DMS 273 treated with DMSO at 0.1 percent for 48 hours (cell line): ENCODE data around the gene AGTR1.

Experiments
- DNase-seq: peaks from one replicate; lab custom pipeline; 2025; lab: John Stamatoyannopoulos, UW

AGTR1 gene

DNA sequence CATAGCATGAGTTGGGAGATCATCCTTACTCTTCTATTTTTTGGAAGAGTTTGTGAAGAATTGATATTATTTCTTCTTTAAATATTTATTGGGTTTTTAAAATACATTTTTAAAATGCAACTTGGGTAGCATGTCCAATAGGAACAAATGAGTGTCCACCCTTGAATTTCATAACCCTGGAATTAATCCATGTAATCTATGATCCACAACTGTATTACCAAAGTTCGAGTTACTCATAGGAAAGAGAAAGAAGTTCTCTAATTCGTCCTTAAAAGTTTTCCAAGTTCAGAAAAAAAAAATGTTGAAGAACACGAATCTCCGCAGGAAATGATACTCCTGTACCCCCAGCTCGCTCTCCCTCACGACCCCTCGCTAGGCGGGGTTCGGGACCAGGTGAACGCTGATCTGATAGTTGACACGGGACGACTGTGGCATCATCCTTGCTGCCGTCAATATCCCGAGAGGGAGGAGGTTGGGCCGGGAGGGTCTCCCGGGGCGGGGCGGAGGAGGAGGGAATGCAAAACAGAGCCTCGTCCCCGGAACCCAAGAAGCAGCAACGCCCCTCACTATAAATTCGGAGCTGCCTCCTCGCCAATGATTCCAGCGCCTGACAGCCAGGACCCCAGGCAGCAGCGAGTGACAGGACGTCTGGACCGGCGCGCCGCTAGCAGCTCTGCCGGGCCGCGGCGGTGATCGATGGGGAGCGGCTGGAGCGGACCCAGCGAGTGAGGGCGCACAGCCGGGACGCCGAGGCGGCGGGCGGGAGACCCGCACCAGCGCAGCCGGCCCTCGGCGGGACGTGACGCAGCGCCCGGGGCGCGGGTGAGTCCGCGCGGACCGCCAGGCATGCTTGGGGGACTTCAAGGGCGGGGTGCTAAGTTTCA lies at the start of gene AGTR1:
Gene AGTR1, plus strand, starts transcription at position 598 of the 884 bp plus-strand sequence. CDS start 43,133 bp downstream, outside the sequence.
- no peak for DNase-seq

DNA sequence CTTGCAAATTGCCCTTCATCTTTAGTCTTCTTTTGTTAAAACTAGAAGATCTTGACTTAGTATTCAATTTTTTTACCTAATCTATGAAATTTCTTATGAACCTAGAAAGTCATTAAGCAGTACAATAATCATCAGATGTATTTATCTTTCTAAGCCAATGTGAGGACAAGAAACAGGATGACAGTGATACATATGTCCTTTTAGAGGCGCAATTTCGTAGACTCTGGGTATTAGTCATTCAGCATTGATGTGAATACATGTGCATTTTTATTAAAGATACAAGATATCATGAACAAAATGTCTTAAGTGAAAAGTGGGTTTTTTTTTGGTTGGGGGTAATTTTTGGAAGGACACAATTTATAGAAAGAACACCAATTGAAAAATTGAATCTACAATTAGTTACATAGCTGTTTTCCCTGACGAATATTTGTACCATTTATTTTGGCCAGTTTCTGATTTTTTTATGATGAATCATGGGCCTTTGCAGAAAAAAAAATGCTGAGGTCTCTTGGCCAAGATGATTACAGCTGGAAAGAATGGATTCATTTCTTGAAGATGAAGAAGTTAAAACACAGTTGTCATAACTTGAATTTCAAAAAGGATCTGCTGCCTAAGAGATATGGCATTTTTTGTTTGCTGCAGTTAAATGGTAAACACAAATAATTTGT lies 48.9 kb upstream of the AGTR1 start:
- no peak for DNase-seq

DNA sequence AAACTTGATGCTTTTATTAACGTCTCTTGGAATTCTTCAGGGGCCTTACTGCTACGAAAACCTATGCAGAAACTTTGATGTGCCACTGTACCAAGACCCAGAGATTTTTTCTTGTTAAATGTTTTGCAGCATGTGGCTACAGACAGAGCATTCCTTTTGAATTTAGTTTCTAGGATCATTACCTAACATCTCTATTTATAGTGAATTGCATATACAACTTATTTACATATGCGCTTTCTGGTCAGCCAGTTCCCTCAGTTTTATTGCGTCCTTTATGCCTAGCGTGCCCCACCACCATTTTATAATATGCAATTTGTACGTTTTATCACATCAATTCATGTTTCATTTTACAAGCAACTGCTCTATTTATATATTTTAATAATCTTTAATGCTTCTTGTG lies 46.2 kb upstream of the AGTR1 start:
- DNase-seq, result no peak

DNA sequence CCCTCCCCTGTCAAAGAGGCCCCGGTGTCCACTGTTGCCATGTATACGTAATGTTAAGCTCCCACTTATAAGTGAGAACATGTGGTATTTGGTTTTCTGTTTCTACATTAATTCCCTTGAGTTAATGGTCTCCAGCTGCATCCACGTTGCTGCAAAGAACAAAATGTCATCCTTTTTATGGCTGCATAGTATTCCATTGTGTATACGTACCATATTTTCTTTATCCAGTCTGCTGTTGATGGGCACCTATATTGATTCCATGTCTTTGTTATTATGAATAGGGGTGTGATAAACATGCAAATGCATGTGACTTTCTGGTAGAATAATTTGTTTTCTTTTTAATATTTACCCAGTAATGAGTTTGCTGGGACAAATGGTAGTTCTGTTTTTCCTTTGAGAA lies 43.3 kb upstream of the AGTR1 start:
- no peak for DNase-seq

DNA sequence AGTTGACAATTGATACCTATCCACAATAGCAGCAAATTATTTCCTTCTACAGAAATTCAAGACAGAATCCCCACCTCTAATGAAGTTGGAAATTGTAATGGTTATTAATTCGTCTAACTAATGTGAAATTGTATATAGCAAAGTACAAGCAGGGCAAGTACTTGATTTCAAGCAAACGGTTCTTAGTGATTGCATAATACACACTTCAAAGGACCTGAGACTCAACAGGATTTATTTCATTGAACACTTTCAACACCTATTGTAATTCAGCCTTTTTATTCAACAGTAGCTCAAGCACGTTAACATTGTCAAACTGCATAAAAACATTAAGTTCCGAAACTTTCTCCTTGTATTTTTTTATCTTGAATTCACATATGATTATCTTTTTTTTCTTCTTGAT lies 40.2 kb upstream of the AGTR1 start:
- no peak for DNase-seq

DNA sequence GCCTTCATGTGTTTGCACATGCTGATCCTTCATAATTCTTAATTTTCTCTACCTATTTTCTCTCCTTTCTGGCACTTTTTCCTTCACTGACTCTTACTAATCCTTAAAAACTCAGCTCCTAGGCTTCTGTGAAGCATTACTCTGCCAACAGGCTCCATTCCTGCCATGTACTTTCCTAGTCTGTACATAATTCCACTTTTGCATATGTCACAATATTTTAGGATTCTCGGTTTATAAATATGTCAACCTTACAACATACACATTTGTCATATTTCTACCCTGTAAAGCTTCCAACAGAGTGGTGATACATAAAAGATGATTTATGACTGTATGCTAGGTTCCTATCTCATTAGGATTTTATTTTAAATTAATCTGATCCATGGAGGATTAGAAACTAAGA lies 38.2 kb upstream of the AGTR1 start:
- no peak for DNase-seq

DNA sequence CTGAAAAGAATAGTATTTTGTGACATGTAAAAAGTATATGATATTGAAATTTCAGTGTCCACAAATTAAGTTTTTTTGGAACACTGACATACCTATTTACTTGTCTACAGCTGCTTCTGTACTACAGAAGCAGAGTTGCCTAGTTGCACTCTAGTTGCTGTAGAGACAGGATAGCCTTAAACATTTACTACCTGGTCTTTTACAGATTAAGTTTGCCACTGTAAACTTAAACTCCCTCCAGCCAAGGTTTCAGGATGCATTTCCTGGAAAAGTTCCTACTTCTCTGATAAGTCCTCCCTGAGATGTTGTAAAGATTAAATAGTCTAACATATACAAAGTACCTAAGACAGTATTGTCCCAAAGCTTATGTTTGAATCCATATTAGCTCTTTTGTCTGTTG lies 17.4 kb upstream of the AGTR1 start:
- no peak for DNase-seq

DNA sequence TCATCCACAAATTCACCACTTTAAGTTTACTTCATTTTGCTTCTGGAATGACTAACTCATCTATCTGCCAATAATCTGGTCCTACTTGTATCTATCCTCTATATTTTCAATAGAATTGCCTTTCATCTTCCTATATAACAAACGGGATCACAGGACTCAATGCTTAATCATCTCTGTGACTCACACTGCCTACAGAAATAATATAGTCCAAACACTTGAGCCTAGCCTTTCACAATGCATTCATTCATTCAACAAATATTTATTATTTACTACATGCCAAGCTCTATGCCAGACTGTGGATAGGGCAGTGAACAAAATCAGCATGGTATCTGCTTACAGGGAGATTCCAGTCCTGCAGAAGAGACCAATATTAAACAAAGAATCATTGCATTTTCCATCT lies 16.6 kb upstream of the AGTR1 start:
- no peak for DNase-seq

DNA sequence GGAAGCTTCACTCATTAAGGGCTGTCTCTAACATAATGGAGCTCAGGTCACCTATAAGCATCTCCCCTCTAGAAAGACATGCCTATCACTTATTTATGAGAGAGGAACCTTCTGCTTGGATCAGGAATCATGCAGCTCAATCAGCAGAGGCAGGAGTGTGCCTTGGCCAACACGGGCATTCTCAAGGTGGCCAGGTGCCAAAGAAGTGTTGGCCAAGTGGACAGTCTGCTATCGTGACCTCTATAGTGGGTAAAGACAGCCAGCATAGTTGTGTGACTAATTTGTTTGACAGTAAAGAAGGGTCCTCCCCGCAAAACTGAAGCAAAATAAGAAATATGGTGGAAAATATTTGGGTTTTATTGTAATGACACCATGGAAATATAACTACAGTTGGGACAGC lies 14.7 kb upstream of the AGTR1 start:
- no peak for DNase-seq

DNA sequence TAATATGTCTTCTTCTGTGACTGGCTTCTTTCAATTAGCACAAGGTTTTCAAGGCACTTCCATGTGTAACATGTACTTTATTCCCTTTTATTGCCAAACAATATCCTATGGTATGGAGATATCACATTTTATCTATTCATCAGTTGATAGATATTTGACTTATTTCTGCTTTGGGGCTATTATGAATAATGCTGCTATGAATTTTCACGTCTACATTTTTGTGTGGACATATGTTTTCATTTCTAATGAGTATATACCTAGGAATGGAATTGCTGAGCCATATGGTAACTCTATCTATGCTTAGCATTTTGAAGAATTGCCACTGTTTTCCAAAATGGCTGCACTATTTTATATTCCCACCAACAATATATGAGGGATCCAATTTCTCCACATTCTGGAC lies 3.6 kb upstream of the AGTR1 start:
- no peak for DNase-seq

DNA sequence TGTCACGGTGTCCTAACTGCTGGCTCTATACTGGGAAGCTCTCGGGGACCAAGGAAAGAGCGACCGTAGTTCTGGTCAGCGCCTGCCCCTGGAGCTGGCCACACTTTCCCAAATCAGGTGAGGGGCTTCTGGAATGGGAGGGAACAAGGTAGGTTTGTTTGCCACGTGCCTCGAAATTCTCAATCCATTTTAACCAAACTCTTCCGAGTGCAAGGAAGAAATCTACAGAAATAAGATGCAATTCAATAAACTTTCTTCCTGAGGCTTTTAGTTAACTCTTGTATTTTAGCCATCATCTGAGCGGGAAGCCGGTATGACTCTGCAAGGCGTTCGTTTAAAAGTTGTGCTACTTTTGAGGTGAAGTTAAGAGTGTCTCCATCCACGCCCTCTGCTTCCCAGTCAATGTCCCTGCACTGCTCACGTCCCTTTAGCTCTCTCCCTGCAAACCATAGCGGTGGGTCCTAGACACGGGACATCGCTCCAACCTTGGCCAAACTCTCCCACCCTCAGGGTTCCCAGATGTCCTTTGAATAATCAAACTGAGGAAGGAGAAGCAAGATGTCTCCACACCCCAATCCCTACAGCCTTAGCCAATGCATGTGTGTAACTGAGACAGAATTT lies 597 bp downstream of the AGTR1 start:
- no peak for DNase-seq

DNA sequence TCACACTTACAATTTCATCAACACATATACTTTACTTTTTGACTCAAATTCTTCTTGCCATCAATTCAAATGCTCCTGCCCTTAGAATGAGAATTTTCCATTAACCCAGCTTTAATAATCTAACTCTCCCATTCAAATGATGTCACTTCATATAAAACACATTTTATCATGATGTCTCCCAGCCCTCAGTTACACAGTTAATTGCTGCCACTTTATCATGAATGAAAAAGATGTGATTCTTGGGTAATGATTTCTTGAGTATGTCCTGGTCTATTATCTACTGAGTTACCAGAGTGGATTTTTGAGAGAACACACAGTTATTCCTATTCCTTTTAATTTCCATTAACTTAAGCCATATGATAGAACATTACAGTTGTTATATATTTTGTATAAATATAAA lies 7.6 kb downstream of the AGTR1 start:
- no peak for DNase-seq

DNA sequence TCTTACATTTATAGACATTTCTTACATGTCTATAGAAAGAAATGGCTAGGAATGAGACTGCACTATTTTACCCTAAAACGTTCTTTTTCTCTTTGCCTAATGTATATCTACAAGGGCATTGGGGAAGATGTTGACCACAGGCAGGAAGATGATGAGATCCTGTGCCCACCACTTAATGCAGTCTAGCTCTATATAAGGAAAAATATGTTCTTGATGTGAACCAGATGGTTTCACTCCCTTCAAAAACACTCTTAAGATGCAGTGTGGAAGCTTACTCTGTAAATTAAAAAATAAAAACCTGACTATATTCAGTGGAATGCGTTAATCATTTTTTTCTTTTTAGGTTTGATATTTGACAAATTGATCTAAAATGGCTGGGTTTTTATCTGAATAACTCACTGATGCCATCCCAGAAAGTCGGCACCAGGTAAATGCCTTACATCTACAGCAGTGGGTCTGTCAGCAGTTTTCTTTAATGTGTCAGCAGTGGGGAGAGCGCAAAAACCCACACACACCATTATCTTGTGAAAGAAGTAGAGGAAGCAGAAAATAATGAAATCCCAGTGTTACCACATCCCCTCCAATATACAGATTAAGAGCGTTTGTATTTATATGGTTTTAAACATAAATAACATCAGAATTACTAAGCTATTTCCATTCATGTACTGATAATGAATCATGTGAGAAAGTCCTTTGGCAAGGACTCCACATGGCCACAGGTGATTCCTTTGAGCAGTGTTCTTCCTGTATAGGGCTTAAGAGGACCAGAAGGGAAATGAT lies 10.1 kb downstream of the AGTR1 start:
- no peak for DNase-seq

DNA sequence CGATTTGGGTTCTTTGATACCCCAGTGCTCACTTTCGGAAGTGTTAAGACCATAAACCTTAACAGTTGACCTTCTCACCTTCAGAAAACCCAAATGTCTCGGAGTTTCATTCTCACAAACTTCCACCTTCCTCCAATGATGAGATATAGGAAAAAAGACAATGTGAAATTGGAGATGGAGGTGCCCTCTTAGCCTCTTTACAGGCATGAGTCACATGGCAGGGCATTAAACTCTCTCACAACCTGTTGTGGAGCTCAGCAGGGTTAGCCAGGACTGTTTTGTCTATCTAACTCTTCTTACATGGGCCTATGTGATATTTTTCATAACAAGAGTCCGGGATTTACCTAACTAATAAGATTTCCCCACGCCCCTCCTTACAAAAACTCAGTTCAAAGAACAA lies 10.7 kb downstream of the AGTR1 start:
- no peak for DNase-seq

DNA sequence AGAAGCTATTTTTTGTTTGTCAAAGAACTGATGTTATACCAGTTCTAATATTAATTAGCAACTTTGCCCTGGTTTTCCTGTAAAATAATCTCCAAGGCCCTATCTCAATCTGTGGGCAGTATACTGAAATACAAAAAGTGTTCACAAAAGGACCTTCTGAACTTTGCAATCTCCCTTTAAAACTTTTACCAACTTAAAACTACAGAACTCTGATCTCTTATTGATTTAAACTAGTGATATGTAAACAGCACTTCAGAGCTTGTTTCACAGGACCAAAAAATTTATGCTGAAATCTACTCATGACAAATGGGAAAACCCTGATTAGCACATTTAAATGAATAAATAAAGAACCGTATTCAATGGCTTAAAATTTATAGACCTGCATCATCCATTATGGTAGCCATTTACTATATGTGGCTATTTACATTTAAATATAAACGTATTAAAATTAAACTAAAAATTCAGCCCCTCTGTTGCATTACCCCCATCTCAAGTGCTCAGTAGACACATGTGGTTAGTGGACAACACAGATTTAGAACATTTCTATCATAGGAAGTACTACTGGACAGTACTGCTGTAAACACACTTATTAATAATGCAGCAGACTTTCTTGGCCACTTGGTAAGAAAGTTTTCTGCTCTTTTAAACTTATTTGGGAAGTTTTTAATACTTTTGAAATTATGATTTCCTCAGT lies 12.0 kb downstream of the AGTR1 start:
- DNase-seq, result no peak

DNA sequence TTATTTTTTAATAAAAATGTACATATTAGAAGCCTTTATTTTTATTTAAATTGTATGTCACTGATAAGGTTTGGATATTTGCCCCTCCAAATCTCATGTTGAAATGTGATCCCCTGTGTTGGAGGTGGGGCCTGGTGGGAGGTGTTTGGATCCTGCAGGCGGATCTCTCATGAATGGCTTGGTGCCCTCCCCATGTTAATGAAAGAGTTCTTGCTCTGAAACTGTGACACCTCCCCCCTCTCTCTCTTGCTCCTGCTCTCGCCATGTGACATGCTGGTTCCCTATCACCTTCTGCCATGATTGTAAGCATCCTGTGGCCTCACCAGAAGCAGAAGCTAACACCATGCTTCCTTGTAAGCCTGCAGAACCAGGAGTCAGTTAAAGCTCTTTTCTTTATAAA lies 13.0 kb downstream of the AGTR1 start:
- DNase-seq, result no peak

DNA sequence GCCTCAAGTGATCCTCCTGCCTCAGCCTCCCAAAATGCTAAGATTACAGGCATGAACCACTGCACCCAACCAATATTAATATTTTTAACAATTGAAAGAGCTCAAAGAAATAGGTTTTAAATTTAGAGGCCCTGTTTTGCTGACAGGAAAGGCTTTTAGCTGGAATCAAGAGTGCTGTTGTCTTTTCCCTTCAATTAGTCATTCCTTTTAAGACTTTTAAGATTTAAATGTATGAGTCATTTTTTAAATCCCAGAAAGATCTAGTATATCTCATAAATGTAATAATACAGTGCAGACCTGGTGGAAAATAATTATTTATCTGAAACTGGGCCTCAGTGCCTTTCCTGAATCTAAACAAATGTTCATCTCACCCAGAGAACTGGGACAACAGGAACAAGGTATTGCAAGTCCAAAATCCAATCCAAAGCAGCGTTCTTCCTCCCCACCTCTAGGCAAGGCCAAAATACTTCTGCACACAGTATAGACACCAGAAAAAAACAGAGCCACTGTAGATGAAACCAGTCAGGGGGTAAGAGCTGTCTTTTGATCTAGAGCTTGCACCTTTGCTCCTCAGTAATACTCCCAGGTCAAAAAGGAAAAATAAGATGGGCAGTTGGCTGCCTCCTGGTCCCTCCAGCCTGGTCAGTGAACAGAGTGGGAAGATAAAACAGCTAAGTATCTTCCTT lies 14.4 kb downstream of the AGTR1 start:
- no peak for DNase-seq

DNA sequence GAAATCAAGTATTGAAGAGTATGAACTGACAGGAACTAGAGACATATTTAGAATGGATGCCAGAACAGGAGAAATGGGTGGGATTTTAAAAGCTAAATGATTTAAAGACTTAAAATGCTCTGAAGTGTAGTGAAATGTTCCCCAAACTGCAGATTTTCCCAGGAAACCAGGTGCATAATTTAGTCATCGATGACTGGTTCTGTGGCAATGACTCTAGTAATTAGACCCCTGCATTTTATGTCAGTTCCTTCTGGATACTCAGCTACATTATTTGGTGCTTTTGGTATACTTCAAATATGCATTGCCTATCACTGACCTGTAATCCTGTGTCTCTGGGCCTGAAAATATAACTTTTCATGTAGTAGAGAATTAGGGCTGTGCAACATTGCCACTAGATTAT lies 16.8 kb downstream of the AGTR1 start:
- DNase-seq, result no peak

DNA sequence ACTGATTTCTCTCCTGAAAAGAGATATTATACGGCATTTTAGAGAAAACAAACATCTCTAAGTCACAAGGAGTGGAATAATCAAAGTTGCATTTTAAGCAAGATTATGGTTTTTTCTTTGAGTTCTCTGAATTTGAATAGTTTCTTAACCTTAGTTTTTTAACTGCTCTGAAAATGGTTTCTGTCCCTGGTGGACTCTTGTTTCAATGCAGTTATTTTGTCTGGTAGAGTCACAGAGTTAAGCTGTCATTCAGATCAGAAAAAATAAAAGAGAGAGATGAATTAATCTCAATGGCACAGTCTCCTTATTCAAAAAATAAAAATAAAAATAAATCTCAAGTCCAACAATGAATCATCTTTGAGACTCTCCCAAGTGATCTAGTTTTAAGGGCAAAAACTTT lies 19.0 kb downstream of the AGTR1 start:
- DNase-seq, result no peak

DNA sequence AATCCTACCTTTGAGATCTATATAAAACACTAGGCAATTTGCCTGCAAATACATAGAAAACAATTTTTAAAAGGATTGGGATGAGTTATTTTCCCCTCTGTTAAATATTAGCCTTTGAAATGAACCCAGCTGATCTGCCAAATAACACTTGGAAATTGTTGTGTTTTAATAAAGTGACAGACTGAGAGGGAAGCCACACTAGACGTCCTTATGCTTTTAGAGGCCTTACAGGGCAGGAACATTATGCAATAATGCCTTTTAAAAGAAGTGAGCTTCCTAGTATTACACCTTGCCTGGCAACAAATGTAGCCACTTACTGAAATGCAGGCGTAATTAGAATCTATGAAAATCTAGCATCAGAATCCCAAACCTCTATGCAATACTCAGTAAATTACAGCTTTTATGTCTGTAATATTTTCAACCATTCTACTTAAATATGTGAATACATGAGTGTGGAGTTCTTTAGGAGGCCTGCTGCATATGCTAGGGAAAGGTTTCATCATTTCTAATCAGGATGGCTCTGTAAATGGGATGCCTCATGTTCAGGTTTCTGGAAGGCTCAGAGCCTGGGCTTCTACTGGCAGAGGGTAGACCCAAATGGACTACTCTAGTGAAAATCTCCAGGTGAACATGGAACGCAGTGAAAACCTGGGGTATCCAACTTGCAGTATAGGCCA lies 20.3 kb downstream of the AGTR1 start:
- DNase-seq, result no peak
